CD14-positive monocyte (primary cell): ENCODE results near the gene TBCD. TPM values are rescaled to one million over a fixed set of nuclear protein-coding genes. Genes with fewer than 3 reads are reported as not detected.

Source experiments
- DNase-seq, 3 donors: peaks; one replicate each; pipeline ENCODE4 v3.0.0-alpha.2; 2011 to 2022
- H2AFZ ChIP-seq: 2 replicates; pipeline ENCODE4 v1.6.0; 2012; ENCODE audit warnings: mild to moderate bottlenecking, low read depth, low read length, inconsistent platforms; ENCODE audit not compliant: insufficient read depth, poor library complexity, severe bottlenecking
- H3K27ac ChIP-seq, 2 donors: 1 replicate in 1 of 2; 2 replicates in 1 of 2; pipeline ENCODE4 v1.5.1; 2012 to 2013; ENCODE audit warnings: low read length in 2 of 2, control low read depth in 1 of 2, inconsistent platforms in 1 of 2, low read depth in 1 of 2, mild to moderate bottlenecking in 1 of 2
- H3K27me3 ChIP-seq, 2 donors: one replicate each; pipeline versions ENCODE4 v1.6.0 to v1.6.1; 2011 to 2013; ENCODE audit warnings: low read length in 2 of 2; ENCODE audit not compliant: control insufficient read depth in 2 of 2, insufficient read depth in 2 of 2
- H3K36me3 ChIP-seq, 2 donors: replicated peaks in 1 of 2; 1 replicate in 1 of 2; 2 replicates in 1 of 2; pipeline versions ENCODE4 v1.5.1 to v1.6.1; 2012 to 2013; ENCODE audit warnings: low read length in 2 of 2, control low read depth in 1 of 2, inconsistent platforms in 1 of 2, mild to moderate bottlenecking in 1 of 2; ENCODE audit not compliant: insufficient read depth in 2 of 2, control insufficient read depth in 1 of 2
- H3K4me1 ChIP-seq, 2 donors: 1 replicate in 1 of 2; 2 replicates in 1 of 2; pipeline versions ENCODE4 v1.5.1 to v1.6.1; 2012 to 2013; ENCODE audit warnings: low read length in 2 of 2, control low read depth in 1 of 2, inconsistent platforms in 1 of 2, mild to moderate bottlenecking in 1 of 2, moderate library complexity in 1 of 2; ENCODE audit not compliant: insufficient read depth in 2 of 2, control insufficient read depth in 1 of 2
- H3K4me2 ChIP-seq: replicated peaks from 2 replicates; pipeline ENCODE3; 2012; ENCODE audit warnings: low read length, moderate library complexity, mild to moderate bottlenecking; ENCODE audit not compliant: poor library complexity, severe bottlenecking; ENCODE audit errors: extremely low read depth
- H3K4me3 ChIP-seq, 3 experiments: fragments of 200-600 bp in 1 of 3; sonication (generic) in 1 of 3; replicated peaks in 1 of 3; 1 replicate in 2 of 3; 2 replicates in 1 of 3; pipeline ENCODE4 v1.5.1; 2011 to 2013; ENCODE audit warnings: low read length in 3 of 3, mild to moderate bottlenecking in 3 of 3, control low read depth in 2 of 3, low read depth in 2 of 3, inconsistent platforms in 1 of 3, moderate library complexity in 1 of 3
- H3K79me2 ChIP-seq: 2 replicates; pipeline ENCODE4 v1.6.0; 2012; ENCODE audit warnings: mild to moderate bottlenecking, control low read depth, inconsistent platforms, low read length, moderate library complexity; ENCODE audit not compliant: insufficient read depth
- H3K9ac ChIP-seq: 2 replicates; pipeline ENCODE4 v1.6.0; 2017; ENCODE audit warnings: low read length, mild to moderate bottlenecking; ENCODE audit not compliant: insufficient read depth, poor library complexity, severe bottlenecking
- H3K9me3 ChIP-seq, 2 donors: replicated peaks in 1 of 2; 1 replicate in 1 of 2; 2 replicates in 1 of 2; pipeline versions ENCODE4 v1.5.1 to v1.6.1; 2012 to 2013; ENCODE audit warnings: low read length in 2 of 2, control low read depth in 1 of 2; ENCODE audit not compliant: control insufficient read depth in 1 of 2, insufficient read depth in 1 of 2
- H4K20me1 ChIP-seq: 2 replicates; pipeline ENCODE4 v1.6.0; 2012; ENCODE audit warnings: mild to moderate bottlenecking, low read length, control low read depth, moderate library complexity; ENCODE audit not compliant: insufficient read depth
- H3K27ac Mint-ChIP-seq, 7 donors: one replicate each; pipeline ENCODE4 v1.8.0; 2020; ENCODE audit warnings: mild to moderate bottlenecking in 7 of 7, mixed read lengths in 7 of 7, moderate library complexity in 6 of 7, inconsistent platforms in 2 of 7
- H3K27me3 Mint-ChIP-seq, 3 donors: one replicate each; pipeline ENCODE4 v1.8.0; 2021 to 2022; ENCODE audit warnings: low read depth in 3 of 3, mild to moderate bottlenecking in 3 of 3, mixed read lengths in 3 of 3, moderate library complexity in 3 of 3, inconsistent platforms in 1 of 3
- H3K36me3 Mint-ChIP-seq, 2 donors: one replicate each; pipeline ENCODE4 v1.8.0; 2020; ENCODE audit warnings: mixed read lengths in 2 of 2, inconsistent platforms in 1 of 2, mild to moderate bottlenecking in 1 of 2
- H3K4me1 Mint-ChIP-seq: one replicate; pipeline ENCODE4 v1.8.0; 2020; ENCODE audit warnings: mild to moderate bottlenecking, mixed read lengths
- H3K4me3 Mint-ChIP-seq, 2 donors: one replicate each; pipeline ENCODE4 v1.8.0; 2020; ENCODE audit warnings: mild to moderate bottlenecking in 2 of 2, mixed read lengths in 2 of 2, moderate library complexity in 1 of 2
- H3K9me3 Mint-ChIP-seq, 7 donors: one replicate each; pipeline ENCODE4 v1.8.0; 2020 to 2022; ENCODE audit warnings: mixed read lengths in 7 of 7, mild to moderate bottlenecking in 6 of 7, moderate library complexity in 6 of 7, inconsistent platforms in 2 of 7
- CTCF ChIP-seq: fragments of 200-600 bp; IDR thresholded peaks from one replicate; pipeline ENCODE4 v1.8.0; 2022; ENCODE audit warnings: antibody characterized with exemption, mild to moderate bottlenecking
- WGBS: methylation state at CpG from one replicate; pipeline ENCODE4 v1.1.5; 2013; ENCODE audit warnings: missing lambda C conversion rate; ENCODE audit not compliant: insufficient coverage; 5-methylcytosine and 5-hydroxymethylcytosine counted together
- intact Hi-C, 2 donors: fragments of 100-400 bp; cut with micrococcal nuclease; formaldehyde crosslinking; loops; one replicate each; pipeline versions ENCODE4 v1.15.0 to v1.15.1; 2023
- polyA plus RNA-seq, 3 donors: library from polyadenylated mRNA; depleted of rRNA in 1 of 3; unstranded in 2 of 3; stranded (reverse) in 1 of 3; fragments of 300-500 nt in 2 of 3; fragments of >200 nt in 1 of 3; fragmentation: Illumina TruSeq in 2 of 3; gene quantifications; 1 replicate in 2 of 3; 2 replicates in 1 of 3; pipeline ENCODE4 v1.2.3, GENCODE V29; 2012 to 2021

Gene TBCD
- polyA plus RNA-seq, 3 donors = 54.7 to 74.0 (median 66.6) TPM

- H3K27me3 Mint-ChIP-seq = no peaks in the 10 kb centered on the region
- H3K9me3 ChIP-seq = peaks cover 0 to under 1% of the 10 kb centered on the region in 2 donors
- no peak for DNase-seq
- intact Hi-C loops = loop anchor here (2.0 to 5.0 kb wide), 3 partner anchors 91 to 121 kb away; no protein-coding TSS in a partner anchor
- peaks cover 23% of the 10 kb centered on the region for H3K4me1 Mint-ChIP-seq
- peak overlapping the region in 4 of 7 donors; percentile 33 to 91 (median 64) for H3K27ac Mint-ChIP-seq
- H3K9me3 Mint-ChIP-seq = peaks cover 0 to 13% (median 0%) of the 10 kb centered on the region in 7 donors
- no peak overlapping the region for H3K27ac ChIP-seq
- H3K4me3 ChIP-seq = no peak overlapping the region
- no peak overlapping the region for H3K4me2 ChIP-seq
- H4K20me1 ChIP-seq = no peaks in the 10 kb centered on the region
- H3K27me3 ChIP-seq = no peaks in the 10 kb centered on the region
- 90% methylated on average over 19 of the region's 19 CpGs for WGBS
- peaks cover 20 to 37% of the 10 kb centered on the region in 2 donors for H3K36me3 Mint-ChIP-seq
- peaks cover 14 to 19% of the 10 kb centered on the region in 2 donors for H3K4me1 ChIP-seq
- no peak for TF ChIP-seq CTCF
- no peak overlapping the region for H3K9ac ChIP-seq
- H3K4me3 Mint-ChIP-seq = no peak overlapping the region
- H2AFZ ChIP-seq = no peak overlapping the region
- peaks cover 13 to 23% of the 10 kb centered on the region in 2 donors for H3K36me3 ChIP-seq
- H3K79me2 ChIP-seq = no peaks in the 10 kb centered on the region
These were observed 209.7 kb downstream of the TBCD start for GRCh38 chr17:82961366-82962162.

- H3K4me1 Mint-ChIP-seq = peaks cover 30% of the 10 kb centered on the region
- 76% methylated on average over 15 of the region's 21 CpGs for WGBS
- DNase-seq = no peak
These were observed 210.4 kb downstream of the TBCD start for GRCh38 chr17:82962163-82962720.

More at GRCh38 chr17:82962163-82962720, 210.4 kb downstream of the TBCD start:
- Histone ChIP-seq H3K79me2 (no peaks in the 10 kb centered on the region), H3K4me2 (no peak overlapping the region), H3K4me1 (peaks cover 14 to 19% of the 10 kb centered on the region in 2 donors), H2AFZ (peak overlapping the region; percentile 76), H3K27me3 (no peaks in the 10 kb centered on the region), H3K27ac (peak overlapping the region in 1 of 2 donors; percentile 59), H3K4me3 (no peak overlapping the region), H3K9me3 (no peaks in the 10 kb centered on the region), H3K9ac (no peak overlapping the region), H3K36me3 (peaks cover 8 to 16% of the 10 kb centered on the region in 2 donors), H4K20me1 (no peaks in the 10 kb centered on the region)
- intact Hi-C loops = loop anchor here (2.0 to 5.0 kb wide), 3 partner anchors 90 to 121 kb away; no protein-coding TSS in a partner anchor
- peaks cover 24 to 32% of the 10 kb centered on the region in 2 donors for H3K36me3 Mint-ChIP-seq
- H3K4me3 Mint-ChIP-seq = no peak overlapping the region
- peak overlapping the region in 5 of 7 donors; percentile 10 to 91 (median 64) for H3K27ac Mint-ChIP-seq
- no peak for TF ChIP-seq CTCF
- no peaks in the 10 kb centered on the region for H3K27me3 Mint-ChIP-seq
- peaks cover 0 to 9% (median 0%) of the 10 kb centered on the region in 7 donors for H3K9me3 Mint-ChIP-seq
